Osteocyte (in vitro differentiated cells): Measurements from ENCODE around the gene PTPN21. TPM values are rescaled to one million over a fixed set of nuclear protein-coding genes. Genes with fewer than 3 reads are reported as not detected.
A peak's percentile ranks its signal among the peaks of the same experiment; 100 is the strongest.

Experiments
- DNase-seq: peaks from one replicate; pipeline ENCODE4 v3.0.0; 2021; ENCODE audit warnings: mixed read lengths; ENCODE audit not compliant: unreplicated experiment; ENCODE audit errors: extremely low spot score
- H3K27ac Mint-ChIP-seq: one replicate; pipeline ENCODE4 v1.8.0; 2021; ENCODE audit warnings: mild to moderate bottlenecking, mixed read lengths; ENCODE audit not compliant: unreplicated experiment
- H3K27me3 Mint-ChIP-seq: one replicate; pipeline ENCODE4 v1.8.0; 2021; ENCODE audit warnings: mixed read lengths; ENCODE audit not compliant: unreplicated experiment
- H3K36me3 Mint-ChIP-seq: one replicate; pipeline ENCODE4 v1.8.0; 2021; ENCODE audit warnings: mixed read lengths; ENCODE audit not compliant: unreplicated experiment
- H3K4me1 Mint-ChIP-seq: one replicate; pipeline ENCODE4 v1.8.0; 2021; ENCODE audit warnings: mixed read lengths; ENCODE audit not compliant: unreplicated experiment
- H3K4me3 Mint-ChIP-seq: one replicate; pipeline ENCODE4 v1.8.0; 2021; ENCODE audit warnings: mild to moderate bottlenecking, moderate library complexity, mixed read lengths; ENCODE audit not compliant: unreplicated experiment
- H3K9me3 Mint-ChIP-seq: one replicate; pipeline ENCODE4 v1.8.0; 2021; ENCODE audit warnings: mixed read lengths; ENCODE audit not compliant: unreplicated experiment
- CTCF ChIP-seq: fragments of 200-600 bp; sonication (generic); IDR thresholded peaks from 2 replicates; pipeline ENCODE4 v1.5.0; 2021; ENCODE audit warnings: antibody characterized with exemption, mild to moderate bottlenecking, moderate library complexity
- total RNA-seq: library from RNA; stranded (reverse); gene quantifications from 2 replicates; pipeline ENCODE4 v1.2.1, GENCODE V29; 2021

PTPN21 gene
- total RNA-seq, 1 donor from 2014 or later: 30.0 TPM

GRCh38 chr14:88476825-88477224 lies 78.0 kb downstream of the PTPN21 start:
- H3K27ac Mint-ChIP-seq: no peak overlapping the region
- H3K4me3 Mint-ChIP-seq: no peak overlapping the region
- TF ChIP-seq CTCF: no peak
- H3K36me3 Mint-ChIP-seq: peaks cover 49% of the 10 kb centered on the region
- no peaks in the 10 kb centered on the region for H3K9me3 Mint-ChIP-seq
- no peak for DNase-seq
- H3K27me3 Mint-ChIP-seq: no peaks in the 10 kb centered on the region
- no peaks in the 10 kb centered on the region for H3K4me1 Mint-ChIP-seq

- H3K27me3 Mint-ChIP-seq: no peaks in the 10 kb centered on the region
- no peak overlapping the region for H3K4me3 Mint-ChIP-seq
- no peak for TF ChIP-seq CTCF
- no peak for DNase-seq
- H3K27ac Mint-ChIP-seq: no peak overlapping the region
- no peaks in the 10 kb centered on the region for H3K9me3 Mint-ChIP-seq
- H3K36me3 Mint-ChIP-seq: peaks cover 52% of the 10 kb centered on the region
- H3K4me1 Mint-ChIP-seq: no peaks in the 10 kb centered on the region
These were observed 78.5 kb downstream of the PTPN21 start for GRCh38 chr14:88476214-88476774.

- Mint-ChIP-seq H3K27me3 (no peaks in the 10 kb centered on the region), H3K27ac (no peak overlapping the region), H3K9me3 (no peaks in the 10 kb centered on the region), H3K4me3 (no peak overlapping the region), H3K4me1 (peaks cover 7% of the 10 kb centered on the region), H3K36me3 (peaks cover 62% of the 10 kb centered on the region)
- no peak for DNase-seq
- TF ChIP-seq CTCF: no peak
These were observed 81.0 kb downstream of the PTPN21 start for GRCh38 chr14:88473791-88474190.

- TF ChIP-seq CTCF: no peak
- no peaks in the 10 kb centered on the region for H3K27me3 Mint-ChIP-seq
- no peak overlapping the region for H3K4me3 Mint-ChIP-seq
- H3K9me3 Mint-ChIP-seq: no peaks in the 10 kb centered on the region
- H3K4me1 Mint-ChIP-seq: peaks cover 16% of the 10 kb centered on the region
- no peak overlapping the region for H3K27ac Mint-ChIP-seq
- H3K36me3 Mint-ChIP-seq: peaks cover 67% of the 10 kb centered on the region
- DNase-seq: no peak
These were observed 84.0 kb downstream of the PTPN21 start for GRCh38 chr14:88470542-88471440.

- Mint-ChIP-seq H3K36me3 (peaks cover 64% of the 10 kb centered on the region), H3K9me3 (no peaks in the 10 kb centered on the region), H3K4me3 (no peak overlapping the region), H3K4me1 (peaks cover 16% of the 10 kb centered on the region), H3K27ac (peak overlapping the region; percentile 69), H3K27me3 (no peaks in the 10 kb centered on the region)
- TF ChIP-seq CTCF: no peak
- no peak for DNase-seq
These were observed 86.4 kb downstream of the PTPN21 start for GRCh38 chr14:88468406-88468805.
